Testis (tissue), 3 donors: ENCODE data around the gene ERO1B. TPM values are rescaled to one million over a fixed set of nuclear protein-coding genes. Genes with fewer than 3 reads are reported as not detected.

Experiments
- DNase-seq: peaks from one replicate; pipeline ENCODE4 v3.0.0-alpha.2; 2019
- H3K27ac ChIP-seq, 2 donors: fragments of 200-600 bp; sonication (generic); one replicate each; pipeline ENCODE4 v1.5.1; 2019
- H3K27me3 ChIP-seq: fragments of 200-600 bp; sonication (generic); one replicate; pipeline ENCODE4 v1.5.1; 2019
- H3K36me3 ChIP-seq: fragments of 200-600 bp; sonication (generic); one replicate; pipeline ENCODE4 v1.5.1; 2017; ENCODE audit warnings: low read depth; ENCODE audit errors: missing control alignments
- H3K4me1 ChIP-seq: fragments of 200-600 bp; sonication (generic); one replicate; pipeline ENCODE4 v1.5.1; 2019
- H3K4me3 ChIP-seq, 2 donors: fragments of 200-600 bp; sonication (generic); one replicate each; pipeline ENCODE4 v1.5.1; 2017 to 2019
- H3K9me3 ChIP-seq: fragments of 200-600 bp; sonication (generic); one replicate; pipeline ENCODE4 v1.5.1; 2017
- CTCF ChIP-seq, 3 experiments: fragments of 450-650 bp in 2 of 3; fragments of 200-600 bp in 1 of 3; sonication (generic) in 1 of 3; IDR thresholded peaks; one replicate each; pipeline ENCODE4 v1.5.1; 2016 to 2019; ENCODE audit warnings: antibody characterized with exemption in 3 of 3, mild to moderate bottlenecking in 2 of 3, moderate library complexity in 1 of 3
- POLR2A ChIP-seq: fragments of 450-650 bp; IDR thresholded peaks from one replicate; pipeline ENCODE4 v1.6.1; 2017; ENCODE audit warnings: antibody characterized with exemption, mild to moderate bottlenecking, moderate library complexity
- WGBS, 2 donors: methylation state at CpG; one replicate each; pipeline ENCODE4 v1.1.5; 2018; 5-methylcytosine and 5-hydroxymethylcytosine counted together
- intact Hi-C: fragments of 100-400 bp; cut with DNase I; formaldehyde crosslinking; loops from one replicate; pipeline ENCODE4 v1.15.1; 2023; ENCODE audit warnings: low total_unique reads
- polyA plus RNA-seq: library from polyadenylated mRNA; stranded (reverse); fragments of 350-450 nt; fragmentation: Illumina TruSeq; extraction: RNeasy Lipid Tissue Mini Kit (QIAGEN cat#74804); gene quantifications from one replicate; pipeline ENCODE4 v1.2.3, GENCODE V29; 2014; ENCODE audit warnings: low read depth, low replicate concordance; ENCODE audit not compliant: insufficient read depth
- total RNA-seq, 2 donors: library from RNA; depleted of rRNA; stranded (reverse); fragments of >200 nt; gene quantifications; one replicate each; pipeline ENCODE4 v1.2.3, GENCODE V29; 2016

Gene ERO1B
- total and polyA plus RNA-seq, 3 donors from 2014 or later = 16.2 to 53.8 (median 20.3) TPM

GRCh38 chr1:236240675-236241074, 41.1 kb downstream of the ERO1B start:
- Histone ChIP-seq H3K9me3 (no peaks in the 10 kb centered on the region), H3K27me3 (no peaks in the 10 kb centered on the region), H3K27ac (no peak overlapping the region), H3K36me3 (no peaks in the 10 kb centered on the region), H3K4me1 (no peaks in the 10 kb centered on the region), H3K4me3 (no peak overlapping the region)
- TF ChIP-seq POLR2A = no peak
- no peak for TF ChIP-seq CTCF (IDR thresholded peaks at IDR 0.05)
- no peak for DNase-seq
- 82 to 89% methylated on average over 3 of the region's 3 CpGs for WGBS, 2 donors
- intact Hi-C loops = no loop called here

- no peak for DNase-seq
- intact Hi-C loops = no loop called here
- Histone ChIP-seq H3K4me1 (no peaks in the 10 kb centered on the region), H3K4me3 (no peak overlapping the region), H3K27ac (no peak overlapping the region), H3K36me3 (no peaks in the 10 kb centered on the region), H3K9me3 (no peaks in the 10 kb centered on the region), H3K27me3 (no peaks in the 10 kb centered on the region)
- TF ChIP-seq CTCF (IDR thresholded peaks at IDR 0.05) = no peak
- no peak for TF ChIP-seq POLR2A
- 87 to 98% methylated on average over 1 of the region's 1 CpG for WGBS, 2 donors
Observed at GRCh38 chr1:236239092-236239585, 42.6 kb downstream of the ERO1B start.

GRCh38 chr1:236235116-236235515, 46.6 kb downstream of the ERO1B start:
- Histone ChIP-seq H3K9me3 (no peaks in the 10 kb centered on the region), H3K4me3 (no peak overlapping the region), H3K36me3 (no peaks in the 10 kb centered on the region), H3K27me3 (no peaks in the 10 kb centered on the region), H3K4me1 (no peaks in the 10 kb centered on the region), H3K27ac (no peak overlapping the region)
- intact Hi-C loops = no loop called here
- no peak for DNase-seq
- TF ChIP-seq POLR2A = no peak
- no peak for TF ChIP-seq CTCF (IDR thresholded peaks at IDR 0.05)
- 92 to 95% methylated on average over 3 of the region's 3 CpGs for WGBS, 2 donors

- DNase-seq = no peak
- H3K9me3 ChIP-seq = no peaks in the 10 kb centered on the region
- no peaks in the 10 kb centered on the region for H3K36me3 ChIP-seq
- H3K4me3 ChIP-seq = no peak overlapping the region
- no peak overlapping the region for H3K27ac ChIP-seq
- no peaks in the 10 kb centered on the region for H3K4me1 ChIP-seq
- H3K27me3 ChIP-seq = no peaks in the 10 kb centered on the region
- WGBS, 2 donors = 89 to 94% methylated on average over 4 of the region's 4 CpGs
- intact Hi-C loops = no loop called here
- TF ChIP-seq CTCF (IDR thresholded peaks at IDR 0.05) = no peak
- TF ChIP-seq POLR2A = no peak
Observed at GRCh38 chr1:236228411-236228810, 53.3 kb downstream of the ERO1B start.

GRCh38 chr1:236222632-236223031, 59.1 kb downstream of the ERO1B start:
- WGBS, 2 donors = 91 to 97% methylated on average over 1 of the region's 1 CpG
- no peaks in the 10 kb centered on the region for H3K36me3 ChIP-seq
- no peak for DNase-seq
- no peaks in the 10 kb centered on the region for H3K4me1 ChIP-seq
- H3K4me3 ChIP-seq = no peak overlapping the region
- H3K27me3 ChIP-seq = no peaks in the 10 kb centered on the region
- no peak for TF ChIP-seq POLR2A
- no peak for TF ChIP-seq CTCF (IDR thresholded peaks at IDR 0.05)
- intact Hi-C loops = no loop called here
- no peak overlapping the region for H3K27ac ChIP-seq
- H3K9me3 ChIP-seq = no peaks in the 10 kb centered on the region
